ENCODE results near the gene USP11.

DNA sequence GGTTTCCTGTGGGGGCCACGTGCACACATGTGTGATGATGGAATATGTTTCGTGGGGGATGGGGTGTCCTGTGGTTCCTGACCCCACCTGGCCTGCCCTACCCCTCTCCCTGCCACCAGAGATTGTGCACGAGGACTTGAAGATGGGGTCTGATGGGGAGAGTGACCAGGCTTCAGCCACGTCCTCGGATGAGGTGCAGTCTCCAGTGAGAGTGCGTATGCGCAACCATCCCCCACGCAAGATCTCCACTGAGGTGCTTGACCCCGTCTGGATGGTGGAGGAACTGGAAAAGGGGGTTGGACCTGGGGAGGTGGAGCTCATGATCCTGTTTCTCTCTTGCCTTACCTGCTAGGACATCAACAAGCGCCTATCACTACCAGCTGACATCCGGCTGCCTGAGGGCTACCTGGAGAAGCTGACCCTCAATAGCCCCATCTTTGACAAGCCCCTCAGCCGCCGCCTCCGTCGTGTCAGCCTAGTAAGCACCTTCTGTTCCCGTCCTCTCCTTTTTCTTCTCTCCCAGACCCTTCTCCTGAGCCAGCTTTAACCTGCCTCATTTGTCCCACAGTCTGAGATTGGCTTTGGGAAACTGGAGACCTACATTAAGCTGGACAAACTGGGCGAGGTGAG lies 8.4 kb upstream of the USP11 start:
- TF ChIP-seq, protein P1, sequence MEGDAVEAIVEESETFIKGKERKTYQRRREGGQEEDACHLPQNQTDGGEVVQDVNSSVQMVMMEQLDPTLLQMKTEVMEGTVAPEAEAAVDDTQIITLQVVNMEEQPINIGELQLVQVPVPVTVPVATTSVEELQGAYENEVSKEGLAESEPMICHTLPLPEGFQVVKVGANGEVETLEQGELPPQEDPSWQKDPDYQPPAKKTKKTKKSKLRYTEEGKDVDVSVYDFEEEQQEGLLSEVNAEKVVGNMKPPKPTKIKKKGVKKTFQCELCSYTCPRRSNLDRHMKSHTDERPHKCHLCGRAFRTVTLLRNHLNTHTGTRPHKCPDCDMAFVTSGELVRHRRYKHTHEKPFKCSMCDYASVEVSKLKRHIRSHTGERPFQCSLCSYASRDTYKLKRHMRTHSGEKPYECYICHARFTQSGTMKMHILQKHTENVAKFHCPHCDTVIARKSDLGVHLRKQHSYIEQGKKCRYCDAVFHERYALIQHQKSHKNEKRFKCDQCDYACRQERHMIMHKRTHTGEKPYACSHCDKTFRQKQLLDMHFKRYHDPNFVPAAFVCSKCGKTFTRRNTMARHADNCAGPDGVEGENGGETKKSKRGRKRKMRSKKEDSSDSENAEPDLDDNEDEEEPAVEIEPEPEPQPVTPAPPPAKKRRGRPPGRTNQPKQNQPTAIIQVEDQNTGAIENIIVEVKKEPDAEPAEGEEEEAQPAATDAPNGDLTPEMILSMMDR (IDR thresholded peaks at IDR 0.05): no peak
- TF ChIP-seq POLR2A (IDR thresholded peaks at IDR 0.05): no peak
